GM23338 (cell line): Measurements from ENCODE around the gene TRAK1. TPM values are rescaled to one million over a fixed set of nuclear protein-coding genes. Genes with fewer than 3 reads are reported as not detected.

Experiments used
- ATAC-seq: fragments of 200-7000 bp; cut with Tn5 transposase; 3 replicates; pipeline ENCODE4 v1.9.1; 2020
- DNase-seq: peaks from one replicate; pipeline ENCODE4 v3.0.0-alpha.2; 2015; ENCODE audit warnings: low spot score
- H2AFZ ChIP-seq: fragments of 200-600 bp; sonication (generic); 2 replicates; pipeline ENCODE4 v1.8.0; 2016; ENCODE audit warnings: antibody characterized with exemption, mild to moderate bottlenecking, moderate library complexity
- H3F3A ChIP-seq: fragments of 200-600 bp; sonication (generic); replicated peaks from 2 replicates; pipeline ENCODE4 v1.8.0; 2017; ENCODE audit warnings: antibody characterized with exemption, mixed run types, low read depth
- H3K27ac ChIP-seq: fragments of 200-600 bp; sonication (generic); 2 replicates; pipeline ENCODE4 v1.6.1; 2016; ENCODE audit warnings: low read depth
- H3K27me3 ChIP-seq: fragments of 200-600 bp; sonication (generic); 2 replicates; pipeline ENCODE4 v1.8.0; 2016; ENCODE audit warnings: mild to moderate bottlenecking, mixed run types, moderate library complexity; ENCODE audit not compliant: insufficient read depth
- H3K36me3 ChIP-seq: fragments of 200-600 bp; sonication (generic); 2 replicates; pipeline ENCODE4 v1.8.0; 2016; ENCODE audit warnings: mild to moderate bottlenecking; ENCODE audit not compliant: insufficient read depth
- H3K4me1 ChIP-seq: fragments of 200-600 bp; sonication (generic); 2 replicates; pipeline ENCODE4 v1.8.0; 2016; ENCODE audit warnings: mild to moderate bottlenecking, moderate library complexity; ENCODE audit not compliant: insufficient read depth
- H3K4me2 ChIP-seq: fragments of 200-600 bp; sonication (generic); 2 replicates; pipeline ENCODE4 v1.7.1; 2017; ENCODE audit warnings: mixed run types
- H3K4me3 ChIP-seq: fragments of 200-600 bp; sonication (generic); 2 replicates; pipeline ENCODE4 v1.6.1; 2016; ENCODE audit warnings: mixed run types
- H3K79me2 ChIP-seq: fragments of 200-600 bp; sonication (generic); replicated peaks from 2 replicates; pipeline ENCODE4 v1.8.0; 2017; ENCODE audit warnings: mild to moderate bottlenecking; ENCODE audit not compliant: insufficient read depth
- H3K9me2 ChIP-seq: fragments of 200-600 bp; sonication (generic); 2 replicates; pipeline ENCODE4 v1.8.0; 2017; ENCODE audit not compliant: insufficient read depth
- H4K20me1 ChIP-seq: fragments of 200-600 bp; sonication (generic); replicated peaks from 2 replicates; pipeline ENCODE4 v1.8.0; 2017; ENCODE audit warnings: mild to moderate bottlenecking; ENCODE audit not compliant: insufficient read depth
- H3K27ac Mint-ChIP-seq: 2 replicates; pipeline ENCODE4 v1.8.0; 2020; ENCODE audit warnings: inconsistent platforms, mild to moderate bottlenecking, moderate library complexity, mixed read lengths
- H3K27me3 Mint-ChIP-seq: 3 replicates; pipeline ENCODE4 v1.8.0; 2022; ENCODE audit warnings: low read depth, mild to moderate bottlenecking, moderate library complexity, mixed read lengths, inconsistent platforms; ENCODE audit not compliant: insufficient read depth, poor library complexity
- H3K36me3 Mint-ChIP-seq: 3 replicates; pipeline ENCODE4 v1.8.0; 2021; ENCODE audit warnings: low read depth, mild to moderate bottlenecking, inconsistent platforms, moderate library complexity, mixed read lengths
- H3K4me1 Mint-ChIP-seq: 3 replicates; pipeline ENCODE4 v1.8.0; 2020; ENCODE audit warnings: mild to moderate bottlenecking, inconsistent platforms, mixed read lengths
- H3K4me3 Mint-ChIP-seq: 3 replicates; pipeline ENCODE4 v1.8.0; 2021; ENCODE audit warnings: moderate library complexity, mild to moderate bottlenecking, inconsistent platforms, mixed read lengths
- H3K9me3 Mint-ChIP-seq: 3 replicates; pipeline ENCODE4 v1.8.0; 2020; ENCODE audit warnings: moderate library complexity, mild to moderate bottlenecking, inconsistent platforms, mixed read lengths
- CREB1 ChIP-seq: fragments of 250-450 bp; sonication (Bioruptor Pico); IDR thresholded peaks from 2 replicates; pipeline ENCODE4 v1.5.0; 2020; ENCODE audit warnings: low read depth, mild to moderate bottlenecking, moderate library complexity
- EZH2 ChIP-seq: fragments of 200-600 bp; sonication (generic); IDR thresholded peaks from one replicate; pipeline ENCODE4 v1.8.0; 2017; ENCODE audit warnings: antibody characterized with exemption, mild to moderate bottlenecking, low read depth; ENCODE audit not compliant: unreplicated experiment
- EZH2phosphoT487 ChIP-seq: fragments of 200-600 bp; sonication (generic); IDR thresholded peaks from one replicate; pipeline ENCODE4 v1.8.1; 2018; ENCODE audit warnings: antibody characterized with exemption; ENCODE audit not compliant: unreplicated experiment
- JUNB ChIP-seq: IDR thresholded peaks from one replicate; pipeline ENCODE4 v1.6.1; 2016; ENCODE audit warnings: antibody characterized with exemption; ENCODE audit not compliant: unreplicated experiment
- NANOG ChIP-seq: IDR thresholded peaks from 2 replicates; pipeline ENCODE4 v1.6.1; 2016; ENCODE audit warnings: antibody characterized with exemption, borderline replicate concordance
- POLR2AphosphoS5 ChIP-seq: IDR thresholded peaks from 2 replicates; pipeline ENCODE4 v1.6.1; 2016; ENCODE audit warnings: antibody characterized with exemption, low read depth
- STAT1 ChIP-seq: IDR thresholded peaks from one replicate; pipeline ENCODE4 v1.6.1; 2016; ENCODE audit warnings: antibody characterized with exemption; ENCODE audit not compliant: unreplicated experiment
- ZNF114 ChIP-seq: fragments of 250-450 bp; sonication (Bioruptor Pico); IDR thresholded peaks from 2 replicates; pipeline ENCODE4 v1.5.0; 2020; ENCODE audit warnings: mild to moderate bottlenecking, moderate library complexity
- ZNF331 ChIP-seq: fragments of 250-450 bp; sonication (Bioruptor Pico); IDR thresholded peaks from 2 replicates; pipeline ENCODE4 v1.5.0; 2020; ENCODE audit warnings: low read depth, mild to moderate bottlenecking, moderate library complexity
- polyA plus RNA-seq: library from polyadenylated mRNA; unstranded; fragments of >200 nt; fragmentation: Nextera tagmentation; extraction: Ambion mirVana; gene quantifications from 2 replicates; pipeline ENCODE4 v1.2.1, GENCODE V29; 2016
- total RNA-seq: library from RNA; depleted of rRNA; stranded (reverse); fragments of >200 nt; shearing (Covaris generic); gene quantifications from 2 replicates; pipeline ENCODE4 v1.2.3, GENCODE V29; 2014
- TF ChIP-seq, protein P1 (sequence below): IDR thresholded peaks from 2 replicates; pipeline ENCODE4 v1.6.1; 2016; ENCODE audit warnings: antibody characterized with exemption
- TF ChIP-seq, protein P2 (sequence below): fragments of 250-450 bp; sonication (Bioruptor Pico); IDR thresholded peaks from 2 replicates; pipeline ENCODE4 v1.5.0; 2020; ENCODE audit warnings: mild to moderate bottlenecking, moderate library complexity
- TF ChIP-seq, protein P3 (sequence below): IDR thresholded peaks from one replicate; pipeline ENCODE4 v1.6.1; 2018; ENCODE audit warnings: antibody characterized with exemption; ENCODE audit not compliant: unreplicated experiment
- TF ChIP-seq, protein P4 (sequence below), 2 experiments: fragments of 200-600 bp in 1 of 2; sonication (generic) in 1 of 2; conservative IDR thresholded peaks; 2 replicates each; pipeline versions ENCODE4 v1.5.1 to v1.6.1; 2016 to 2017; ENCODE audit warnings: antibody characterized with exemption in 2 of 2, low read depth in 2 of 2, mild to moderate bottlenecking in 2 of 2, moderate library complexity in 1 of 2

The TRAK1 gene
- total and polyA plus RNA-seq, 2 experiments from 2014 or later: 13.4 to 47.4 TPM

DNA sequence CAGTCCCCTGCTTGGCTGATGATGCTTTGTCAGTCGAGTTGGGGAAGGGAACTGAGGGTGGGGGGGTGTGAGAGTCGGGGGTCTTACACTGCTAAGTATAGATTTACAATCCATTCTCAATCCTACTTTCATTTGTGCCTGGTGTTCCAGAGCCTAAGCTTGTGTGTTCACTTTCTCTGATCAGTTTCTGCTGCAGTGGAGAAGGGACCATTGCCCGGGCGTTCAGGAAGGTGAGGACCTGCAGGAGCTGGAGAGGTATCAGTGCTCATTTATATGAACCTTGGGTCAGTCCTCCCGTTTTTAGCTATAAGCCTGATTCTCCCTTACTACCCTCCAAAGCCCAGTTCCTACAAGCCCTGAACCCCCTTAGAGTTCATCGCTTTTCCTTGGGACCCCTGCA, 41.0 kb upstream of the TRAK1 start:
- H3K9me3 Mint-ChIP-seq: no peaks in the 10 kb centered on the region
- TF ChIP-seq EZH2phosphoT487 (no peak), NANOG (no peak), STAT1 (no peak), JUNB (no peak), EZH2 (no peak), ZNF331 (no peak), CREB1 (CRISPR knock-in tag) (no peak), ZNF114 (CRISPR knock-in tag) (no peak), POLR2AphosphoS5 (no peak)
- TF ChIP-seq, protein P1, sequence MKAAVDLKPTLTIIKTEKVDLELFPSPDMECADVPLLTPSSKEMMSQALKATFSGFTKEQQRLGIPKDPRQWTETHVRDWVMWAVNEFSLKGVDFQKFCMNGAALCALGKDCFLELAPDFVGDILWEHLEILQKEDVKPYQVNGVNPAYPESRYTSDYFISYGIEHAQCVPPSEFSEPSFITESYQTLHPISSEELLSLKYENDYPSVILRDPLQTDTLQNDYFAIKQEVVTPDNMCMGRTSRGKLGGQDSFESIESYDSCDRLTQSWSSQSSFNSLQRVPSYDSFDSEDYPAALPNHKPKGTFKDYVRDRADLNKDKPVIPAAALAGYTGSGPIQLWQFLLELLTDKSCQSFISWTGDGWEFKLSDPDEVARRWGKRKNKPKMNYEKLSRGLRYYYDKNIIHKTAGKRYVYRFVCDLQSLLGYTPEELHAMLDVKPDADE: no peak
- TF ChIP-seq, protein P2, sequence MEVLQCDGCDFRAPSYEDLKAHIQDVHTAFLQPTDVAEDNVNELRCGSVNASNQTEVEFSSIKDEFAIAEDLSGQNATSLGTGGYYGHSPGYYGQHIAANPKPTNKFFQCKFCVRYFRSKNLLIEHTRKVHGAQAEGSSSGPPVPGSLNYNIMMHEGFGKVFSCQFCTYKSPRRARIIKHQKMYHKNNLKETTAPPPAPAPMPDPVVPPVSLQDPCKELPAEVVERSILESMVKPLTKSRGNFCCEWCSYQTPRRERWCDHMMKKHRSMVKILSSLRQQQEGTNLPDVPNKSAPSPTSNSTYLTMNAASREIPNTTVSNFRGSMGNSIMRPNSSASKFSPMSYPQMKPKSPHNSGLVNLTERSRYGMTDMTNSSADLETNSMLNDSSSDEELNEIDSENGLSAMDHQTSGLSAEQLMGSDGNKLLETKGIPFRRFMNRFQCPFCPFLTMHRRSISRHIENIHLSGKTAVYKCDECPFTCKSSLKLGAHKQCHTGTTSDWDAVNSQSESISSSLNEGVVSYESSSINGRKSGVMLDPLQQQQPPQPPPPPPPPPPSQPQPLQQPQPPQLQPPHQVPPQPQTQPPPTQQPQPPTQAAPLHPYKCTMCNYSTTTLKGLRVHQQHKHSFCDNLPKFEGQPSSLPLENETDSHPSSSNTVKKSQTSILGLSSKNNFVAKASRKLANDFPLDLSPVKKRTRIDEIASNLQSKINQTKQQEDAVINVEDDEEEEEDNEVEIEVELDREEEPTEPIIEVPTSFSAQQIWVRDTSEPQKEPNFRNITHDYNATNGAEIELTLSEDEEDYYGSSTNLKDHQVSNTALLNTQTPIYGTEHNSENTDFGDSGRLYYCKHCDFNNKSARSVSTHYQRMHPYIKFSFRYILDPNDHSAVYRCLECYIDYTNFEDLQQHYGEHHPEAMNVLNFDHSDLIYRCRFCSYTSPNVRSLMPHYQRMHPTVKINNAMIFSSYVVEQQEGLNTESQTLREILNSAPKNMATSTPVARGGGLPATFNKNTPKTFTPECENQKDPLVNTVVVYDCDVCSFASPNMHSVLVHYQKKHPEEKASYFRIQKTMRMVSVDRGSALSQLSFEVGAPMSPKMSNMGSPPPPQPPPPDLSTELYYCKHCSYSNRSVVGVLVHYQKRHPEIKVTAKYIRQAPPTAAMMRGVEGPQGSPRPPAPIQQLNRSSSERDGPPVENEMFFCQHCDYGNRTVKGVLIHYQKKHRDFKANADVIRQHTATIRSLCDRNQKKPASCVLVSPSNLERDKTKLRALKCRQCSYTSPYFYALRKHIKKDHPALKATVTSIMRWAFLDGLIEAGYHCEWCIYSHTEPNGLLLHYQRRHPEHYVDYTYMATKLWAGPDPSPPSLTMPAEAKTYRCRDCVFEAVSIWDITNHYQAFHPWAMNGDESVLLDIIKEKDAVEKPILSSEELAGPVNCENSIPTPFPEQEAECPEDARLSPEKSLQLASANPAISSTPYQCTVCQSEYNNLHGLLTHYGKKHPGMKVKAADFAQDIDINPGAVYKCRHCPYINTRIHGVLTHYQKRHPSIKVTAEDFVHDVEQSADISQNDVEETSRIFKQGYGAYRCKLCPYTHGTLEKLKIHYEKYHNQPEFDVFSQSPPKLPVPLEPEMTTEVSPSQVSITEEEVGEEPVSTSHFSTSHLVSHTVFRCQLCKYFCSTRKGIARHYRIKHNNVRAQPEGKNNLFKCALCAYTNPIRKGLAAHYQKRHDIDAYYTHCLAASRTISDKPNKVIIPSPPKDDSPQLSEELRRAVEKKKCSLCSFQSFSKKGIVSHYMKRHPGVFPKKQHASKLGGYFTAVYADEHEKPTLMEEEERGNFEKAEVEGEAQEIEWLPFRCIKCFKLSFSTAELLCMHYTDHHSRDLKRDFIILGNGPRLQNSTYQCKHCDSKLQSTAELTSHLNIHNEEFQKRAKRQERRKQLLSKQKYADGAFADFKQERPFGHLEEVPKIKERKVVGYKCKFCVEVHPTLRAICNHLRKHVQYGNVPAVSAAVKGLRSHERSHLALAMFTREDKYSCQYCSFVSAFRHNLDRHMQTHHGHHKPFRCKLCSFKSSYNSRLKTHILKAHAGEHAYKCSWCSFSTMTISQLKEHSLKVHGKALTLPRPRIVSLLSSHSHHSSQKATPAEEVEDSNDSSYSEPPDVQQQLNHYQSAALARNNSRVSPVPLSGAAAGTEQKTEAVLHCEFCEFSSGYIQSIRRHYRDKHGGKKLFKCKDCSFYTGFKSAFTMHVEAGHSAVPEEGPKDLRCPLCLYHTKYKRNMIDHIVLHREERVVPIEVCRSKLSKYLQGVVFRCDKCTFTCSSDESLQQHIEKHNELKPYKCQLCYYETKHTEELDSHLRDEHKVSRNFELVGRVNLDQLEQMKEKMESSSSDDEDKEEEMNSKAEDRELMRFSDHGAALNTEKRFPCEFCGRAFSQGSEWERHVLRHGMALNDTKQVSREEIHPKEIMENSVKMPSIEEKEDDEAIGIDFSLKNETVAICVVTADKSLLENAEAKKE (CRISPR knock-in tag): no peak
- TF ChIP-seq, protein P3, sequence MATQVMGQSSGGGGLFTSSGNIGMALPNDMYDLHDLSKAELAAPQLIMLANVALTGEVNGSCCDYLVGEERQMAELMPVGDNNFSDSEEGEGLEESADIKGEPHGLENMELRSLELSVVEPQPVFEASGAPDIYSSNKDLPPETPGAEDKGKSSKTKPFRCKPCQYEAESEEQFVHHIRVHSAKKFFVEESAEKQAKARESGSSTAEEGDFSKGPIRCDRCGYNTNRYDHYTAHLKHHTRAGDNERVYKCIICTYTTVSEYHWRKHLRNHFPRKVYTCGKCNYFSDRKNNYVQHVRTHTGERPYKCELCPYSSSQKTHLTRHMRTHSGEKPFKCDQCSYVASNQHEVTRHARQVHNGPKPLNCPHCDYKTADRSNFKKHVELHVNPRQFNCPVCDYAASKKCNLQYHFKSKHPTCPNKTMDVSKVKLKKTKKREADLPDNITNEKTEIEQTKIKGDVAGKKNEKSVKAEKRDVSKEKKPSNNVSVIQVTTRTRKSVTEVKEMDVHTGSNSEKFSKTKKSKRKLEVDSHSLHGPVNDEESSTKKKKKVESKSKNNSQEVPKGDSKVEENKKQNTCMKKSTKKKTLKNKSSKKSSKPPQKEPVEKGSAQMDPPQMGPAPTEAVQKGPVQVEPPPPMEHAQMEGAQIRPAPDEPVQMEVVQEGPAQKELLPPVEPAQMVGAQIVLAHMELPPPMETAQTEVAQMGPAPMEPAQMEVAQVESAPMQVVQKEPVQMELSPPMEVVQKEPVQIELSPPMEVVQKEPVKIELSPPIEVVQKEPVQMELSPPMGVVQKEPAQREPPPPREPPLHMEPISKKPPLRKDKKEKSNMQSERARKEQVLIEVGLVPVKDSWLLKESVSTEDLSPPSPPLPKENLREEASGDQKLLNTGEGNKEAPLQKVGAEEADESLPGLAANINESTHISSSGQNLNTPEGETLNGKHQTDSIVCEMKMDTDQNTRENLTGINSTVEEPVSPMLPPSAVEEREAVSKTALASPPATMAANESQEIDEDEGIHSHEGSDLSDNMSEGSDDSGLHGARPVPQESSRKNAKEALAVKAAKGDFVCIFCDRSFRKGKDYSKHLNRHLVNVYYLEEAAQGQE: no peak
- TF ChIP-seq, protein P4, sequence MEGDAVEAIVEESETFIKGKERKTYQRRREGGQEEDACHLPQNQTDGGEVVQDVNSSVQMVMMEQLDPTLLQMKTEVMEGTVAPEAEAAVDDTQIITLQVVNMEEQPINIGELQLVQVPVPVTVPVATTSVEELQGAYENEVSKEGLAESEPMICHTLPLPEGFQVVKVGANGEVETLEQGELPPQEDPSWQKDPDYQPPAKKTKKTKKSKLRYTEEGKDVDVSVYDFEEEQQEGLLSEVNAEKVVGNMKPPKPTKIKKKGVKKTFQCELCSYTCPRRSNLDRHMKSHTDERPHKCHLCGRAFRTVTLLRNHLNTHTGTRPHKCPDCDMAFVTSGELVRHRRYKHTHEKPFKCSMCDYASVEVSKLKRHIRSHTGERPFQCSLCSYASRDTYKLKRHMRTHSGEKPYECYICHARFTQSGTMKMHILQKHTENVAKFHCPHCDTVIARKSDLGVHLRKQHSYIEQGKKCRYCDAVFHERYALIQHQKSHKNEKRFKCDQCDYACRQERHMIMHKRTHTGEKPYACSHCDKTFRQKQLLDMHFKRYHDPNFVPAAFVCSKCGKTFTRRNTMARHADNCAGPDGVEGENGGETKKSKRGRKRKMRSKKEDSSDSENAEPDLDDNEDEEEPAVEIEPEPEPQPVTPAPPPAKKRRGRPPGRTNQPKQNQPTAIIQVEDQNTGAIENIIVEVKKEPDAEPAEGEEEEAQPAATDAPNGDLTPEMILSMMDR (conservative IDR thresholded peaks at IDR 0.05; ENCODE audit: low read depth in 2 of 2): no peak
- Histone ChIP-seq H3K27ac (no peak overlapping the region), H3K4me1 (peaks cover 58% of the 10 kb centered on the region), H4K20me1 (no peaks in the 10 kb centered on the region), H3K4me2 (no peak overlapping the region), H3K79me2 (peaks cover 61% of the 10 kb centered on the region), H2AFZ (no peak overlapping the region), H3K9me2 (peaks cover 6% of the 10 kb centered on the region; the same call in 1 of the 2 replicates), H3F3A (no peaks in the 10 kb centered on the region), H3K27me3 (no peaks in the 10 kb centered on the region), H3K36me3 (no peaks in the 10 kb centered on the region), H3K4me3 (no peak overlapping the region)
- no peak overlapping the region for H3K27ac Mint-ChIP-seq
- peaks cover 2% of the 10 kb centered on the region for H3K27me3 Mint-ChIP-seq
- no peak overlapping the region for H3K4me3 Mint-ChIP-seq
- no peaks in the 10 kb centered on the region for H3K36me3 Mint-ChIP-seq
- H3K4me1 Mint-ChIP-seq: peaks cover 46% of the 10 kb centered on the region
- ATAC-seq (no peak), DNase-seq (no peak)
